EL (cell line): ENCODE results near the gene SRPK2.
"Not testable (repeated sequence)": the region's sequence is repeated elsewhere in the genome, so short reads cannot be mapped to it uniquely, and the experiment has no call there.

Experiments
- DNase-seq: peaks from one replicate; pipeline ENCODE4 v3.0.0-alpha.2; 2016

Gene SRPK2

DNA sequence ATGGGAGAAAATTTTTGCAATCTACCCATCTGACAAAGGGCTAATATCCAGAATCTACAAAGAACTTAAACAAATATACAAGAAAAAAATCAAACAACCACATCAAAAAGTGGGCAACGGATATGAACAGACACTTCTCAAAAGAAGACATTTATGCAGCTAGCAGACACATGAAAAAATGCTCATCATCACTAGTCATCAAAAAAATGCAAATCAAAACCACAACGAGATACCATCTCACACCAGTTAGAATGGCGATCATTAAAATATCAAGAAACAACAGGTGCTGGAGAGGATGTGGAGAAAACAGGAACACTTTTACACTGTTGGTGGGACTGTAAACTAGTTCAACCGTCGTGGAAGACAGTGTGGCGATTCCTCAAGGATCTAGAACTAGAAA is 88.1 kb downstream of the SRPK2 start:
- DNase-seq, result not testable (repeated sequence)

DNA sequence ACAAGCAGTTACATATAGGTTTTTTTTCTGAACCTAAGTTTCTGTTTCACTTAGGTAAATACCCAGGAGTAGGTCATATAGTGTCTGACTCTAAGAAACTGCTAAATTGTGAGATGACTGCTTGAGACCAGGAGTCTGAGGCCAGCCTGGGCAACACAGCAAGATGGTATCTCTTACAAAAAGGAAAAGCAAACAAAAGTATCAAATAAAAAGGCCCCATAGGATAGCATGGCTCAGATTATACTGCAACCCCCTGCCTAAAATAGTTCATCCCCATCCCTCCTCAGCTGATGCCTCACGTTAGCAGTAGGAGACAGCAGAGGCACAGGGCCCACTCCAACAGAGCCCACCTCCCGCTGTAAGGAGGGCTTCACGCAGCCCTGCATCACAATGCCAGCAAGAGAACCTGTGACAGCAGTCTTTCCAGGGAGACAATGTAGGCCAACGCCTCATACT is 90.3 kb downstream of the SRPK2 start:
- no peak for DNase-seq

- no peak for DNase-seq
Observed at GRCh38 chr7:105297985-105298384, 90.7 kb downstream of the SRPK2 start.

GRCh38 chr7:105297309-105297708 is 91.4 kb downstream of the SRPK2 start:
- DNase-seq, result no peak

DNA sequence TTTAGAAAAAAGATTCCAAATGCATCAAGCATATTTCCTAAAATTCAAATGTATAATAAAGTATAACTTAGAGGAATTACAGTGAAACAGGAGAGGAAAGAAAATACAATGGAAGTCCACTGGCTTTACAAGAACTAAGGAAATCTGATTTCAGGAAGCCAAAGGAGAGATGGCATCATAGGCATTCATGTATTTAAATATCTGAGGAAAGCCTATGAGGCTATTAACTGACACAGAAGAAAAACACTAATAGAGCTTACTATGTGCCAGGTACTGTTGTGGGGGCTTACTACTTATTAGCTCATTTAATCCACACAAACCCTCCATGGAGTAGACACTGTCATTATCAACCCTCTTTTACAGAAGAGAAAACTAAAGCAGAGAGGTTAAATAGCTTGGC is 92.2 kb downstream of the SRPK2 start:
- DNase-seq, result no peak

GRCh38 chr7:105295596-105296352 is 92.9 kb downstream of the SRPK2 start:
- no peak for DNase-seq

DNA sequence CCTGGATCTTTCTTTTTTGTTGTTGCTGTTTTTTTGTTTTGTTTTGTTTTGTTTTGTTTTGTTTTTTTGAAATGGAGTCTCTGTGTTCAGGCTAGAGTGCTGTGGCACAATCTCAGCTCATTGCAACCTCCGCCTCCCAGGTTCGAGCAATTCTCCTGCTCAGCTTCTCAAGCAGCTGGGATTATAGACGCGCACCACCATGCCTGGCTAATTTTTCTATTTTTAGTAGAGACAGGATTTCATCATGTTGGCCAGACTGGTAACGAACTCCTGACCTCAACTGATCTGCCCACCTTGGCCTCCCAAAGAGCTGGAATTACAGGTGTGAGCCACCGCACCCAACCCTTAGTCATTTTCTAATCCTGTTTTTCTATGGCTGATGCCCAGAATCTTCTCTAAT is 94.2 kb downstream of the SRPK2 start:
- DNase-seq, result not testable (repeated sequence)

- no peak for DNase-seq
Observed at GRCh38 chr7:105289704-105290103, 99.0 kb downstream of the SRPK2 start.

DNA sequence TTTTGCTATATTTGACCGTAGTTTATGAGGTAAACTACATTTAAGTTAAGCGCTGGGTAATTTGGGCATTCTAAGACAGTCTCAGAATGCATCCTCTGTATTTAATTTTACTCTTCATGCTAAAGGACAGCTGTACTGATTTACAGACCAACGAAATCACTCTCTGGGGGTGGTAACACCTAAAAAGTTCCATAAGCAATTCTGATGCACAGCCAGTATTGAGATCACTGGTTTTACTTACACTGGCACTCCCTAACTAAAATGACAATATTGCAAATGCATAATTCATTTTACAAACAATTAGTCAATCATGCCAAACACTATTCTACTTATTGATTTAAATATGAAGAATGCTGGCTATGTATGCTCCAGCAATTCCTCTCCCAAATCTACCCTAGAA is 102.3 kb downstream of the SRPK2 start:
- no peak for DNase-seq

DNA sequence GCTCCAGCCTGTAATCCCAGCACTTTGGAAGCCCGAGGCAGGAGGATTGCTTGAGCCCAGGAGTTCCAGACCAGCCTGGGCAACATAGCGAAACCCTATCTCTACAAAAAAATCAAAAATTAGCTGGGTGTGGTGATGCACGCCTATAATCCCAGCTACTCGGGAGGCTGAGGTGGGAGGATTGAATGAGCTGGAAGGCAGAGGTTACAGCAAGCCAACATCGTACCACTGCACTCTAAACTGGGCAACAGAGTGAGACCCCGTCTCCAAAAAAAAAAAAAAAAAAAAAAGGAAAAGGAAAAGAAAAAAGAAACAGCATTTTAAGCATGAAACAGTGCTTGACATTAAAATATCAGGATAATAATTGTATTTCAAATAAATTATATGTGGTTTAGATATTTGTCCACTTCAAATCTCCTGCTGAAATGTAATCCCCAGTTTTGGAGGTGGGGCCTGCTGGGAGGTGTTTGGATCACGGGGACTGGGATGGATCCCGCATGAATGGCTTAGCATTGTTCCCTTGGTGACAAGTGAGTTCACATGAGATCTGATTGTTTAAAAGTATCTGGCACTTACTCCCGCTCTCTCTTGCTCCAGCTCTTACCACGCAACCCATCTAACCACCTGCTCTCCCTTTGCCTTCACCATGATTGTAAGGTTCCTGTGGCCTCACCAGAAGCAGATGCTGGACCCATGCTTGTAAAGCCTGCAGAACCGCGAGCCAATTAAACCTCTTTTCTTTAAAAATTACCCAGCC is 103.4 kb downstream of the SRPK2 start:
- no peak for DNase-seq

GRCh38 chr7:105284014-105284413 is 104.7 kb downstream of the SRPK2 start:
- no peak for DNase-seq

- DNase-seq, result no peak
Observed at GRCh38 chr7:105281966-105282365, 106.8 kb downstream of the SRPK2 start.

GRCh38 chr7:105279688-105280007 is 109.1 kb downstream of the SRPK2 start:
- DNase-seq, result no peak

DNA sequence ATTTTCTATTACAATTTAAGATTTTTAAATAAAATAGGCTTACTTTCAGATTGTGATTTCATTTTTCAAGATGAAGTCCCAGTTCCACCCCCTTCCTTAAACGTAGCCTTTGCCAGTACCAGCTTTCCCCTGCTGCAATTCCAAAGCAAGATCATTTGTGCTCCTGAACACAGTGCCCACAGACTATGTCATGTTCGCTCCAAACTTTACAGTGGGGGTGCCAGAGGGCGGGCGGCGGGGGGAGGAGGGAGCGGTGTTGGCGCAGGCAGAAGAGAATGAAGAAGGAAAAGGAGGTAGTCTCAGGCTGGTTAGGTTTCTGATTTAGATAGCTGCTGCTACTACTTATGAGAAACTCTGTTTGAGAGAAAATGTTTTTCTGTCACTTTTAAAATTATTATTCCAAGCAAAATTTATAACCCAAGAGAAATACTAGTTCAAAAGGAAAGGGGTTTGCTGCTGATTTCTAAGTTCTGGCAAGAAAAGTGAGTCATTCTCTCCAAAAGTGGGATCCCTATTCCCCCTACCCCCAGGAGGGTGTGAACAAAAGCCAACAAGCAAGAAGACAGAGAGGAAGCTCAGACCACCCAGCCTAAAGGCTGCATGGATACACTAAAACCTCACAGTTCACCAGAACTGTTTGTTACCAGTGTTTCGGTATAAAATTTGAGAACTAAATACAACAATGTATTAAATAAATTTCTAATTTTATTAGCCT is 109.6 kb downstream of the SRPK2 start:
- DNase-seq, result no peak

DNA sequence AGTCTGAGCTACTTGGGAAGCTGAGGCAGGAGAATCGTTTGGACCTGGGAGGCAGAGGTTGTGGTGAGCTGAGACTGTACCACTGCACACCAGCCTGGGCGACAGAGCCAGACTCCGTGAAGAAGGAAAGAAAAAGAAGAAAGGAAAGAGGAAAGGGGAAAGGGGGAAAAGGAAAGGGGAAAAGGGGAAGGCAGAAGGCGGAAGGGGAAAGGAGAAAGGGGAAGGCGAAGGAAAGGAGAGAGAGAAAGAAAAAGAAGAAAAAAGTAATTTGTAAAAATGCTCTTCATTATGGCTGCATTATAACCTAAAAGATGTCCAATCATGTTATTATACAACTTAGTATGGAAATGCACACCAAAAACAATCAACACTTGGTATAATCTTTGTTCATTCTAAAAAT is 110.2 kb downstream of the SRPK2 start:
- DNase-seq, result no peak

DNA sequence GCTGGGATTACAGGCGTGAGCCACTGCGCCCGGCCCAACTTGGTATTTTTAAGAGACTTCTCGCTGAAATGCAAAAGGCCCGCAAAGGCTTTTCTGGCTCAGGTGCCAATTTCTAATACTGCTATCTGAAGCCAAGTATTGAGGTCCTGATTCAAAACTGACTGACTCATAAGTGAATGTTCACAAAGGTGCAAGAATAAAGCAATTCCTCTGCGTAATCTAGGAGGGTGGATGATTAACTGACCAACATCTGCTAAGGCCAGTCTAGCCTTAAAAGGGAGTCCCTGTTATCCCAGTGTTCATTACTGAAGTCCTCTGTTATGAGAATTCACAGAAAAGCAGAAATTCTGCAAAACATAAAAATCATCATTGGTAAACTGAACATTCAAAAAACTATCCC is 111.4 kb downstream of the SRPK2 start:
- no peak for DNase-seq

DNA sequence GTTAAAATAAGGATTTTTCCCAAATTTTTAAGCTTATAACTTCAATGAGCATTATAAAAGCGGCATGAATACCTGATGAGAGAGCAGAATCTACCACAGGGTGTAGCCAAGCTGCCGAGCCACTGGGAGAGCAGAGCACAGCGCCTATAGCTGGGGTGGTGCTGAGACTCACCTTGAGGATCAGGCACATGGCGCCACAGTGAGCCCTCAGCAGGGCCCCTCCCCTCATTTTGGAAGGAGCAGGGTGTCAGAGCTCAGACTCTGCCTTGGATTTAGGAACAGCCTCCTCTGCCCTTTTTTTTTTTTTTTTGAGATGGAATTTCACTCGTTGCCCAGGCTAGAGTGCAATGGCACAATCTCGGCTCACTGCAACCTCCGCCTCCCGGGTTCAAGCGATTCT is 118.6 kb downstream of the SRPK2 start:
- DNase-seq, result no peak

- no peak for DNase-seq
Observed at GRCh38 chr7:105269397-105269796, 119.3 kb downstream of the SRPK2 start.

DNA sequence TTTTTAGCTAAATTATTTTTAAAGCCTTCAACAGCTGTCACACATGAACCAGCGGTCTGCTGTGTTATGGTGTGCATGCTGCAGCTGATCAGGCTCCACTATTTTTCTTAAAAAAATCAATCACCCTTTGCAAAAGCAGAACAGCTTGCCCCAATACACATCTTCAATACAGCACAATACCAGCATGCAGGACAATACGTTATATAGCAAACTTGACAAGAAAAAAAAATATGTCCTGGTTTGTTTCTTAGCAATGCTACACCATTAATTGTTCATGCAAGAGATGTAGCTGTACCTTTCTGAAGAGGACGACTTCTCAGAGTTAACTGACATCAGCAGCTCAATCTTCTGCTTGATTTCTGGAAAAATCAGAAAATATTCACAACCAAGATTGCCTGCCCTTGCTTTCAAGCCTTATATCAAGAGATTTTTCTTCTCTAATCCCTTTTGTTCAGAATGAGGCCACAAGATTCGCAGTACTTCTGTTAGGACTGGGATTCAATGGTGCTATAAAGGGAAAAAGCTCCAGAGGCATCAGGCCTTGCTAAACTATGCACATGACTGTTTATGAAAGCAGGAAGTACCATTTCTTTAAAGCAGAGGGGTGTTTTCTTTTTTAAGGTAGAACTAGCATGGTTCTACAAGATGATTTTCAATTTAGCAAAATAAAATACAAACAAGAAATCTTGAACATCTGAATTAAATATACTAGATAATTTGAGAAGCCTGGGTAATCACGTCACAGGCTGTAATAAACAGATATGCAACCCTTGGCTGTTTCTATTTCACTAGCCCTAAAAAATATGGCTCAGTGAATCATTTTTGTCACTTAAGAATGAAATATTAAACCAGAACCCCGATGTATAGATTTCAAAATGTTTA is 120.0 kb downstream of the SRPK2 start:
- peak; percentile 55 for DNase-seq

GRCh38 chr7:105268056-105268455 is 120.7 kb downstream of the SRPK2 start:
- DNase-seq, result peak; percentile 70

GRCh38 chr7:105267244-105267643 is 121.5 kb downstream of the SRPK2 start:
- no peak for DNase-seq

GRCh38 chr7:105264707-105265106 is 124.0 kb downstream of the SRPK2 start:
- DNase-seq, result no peak

DNA sequence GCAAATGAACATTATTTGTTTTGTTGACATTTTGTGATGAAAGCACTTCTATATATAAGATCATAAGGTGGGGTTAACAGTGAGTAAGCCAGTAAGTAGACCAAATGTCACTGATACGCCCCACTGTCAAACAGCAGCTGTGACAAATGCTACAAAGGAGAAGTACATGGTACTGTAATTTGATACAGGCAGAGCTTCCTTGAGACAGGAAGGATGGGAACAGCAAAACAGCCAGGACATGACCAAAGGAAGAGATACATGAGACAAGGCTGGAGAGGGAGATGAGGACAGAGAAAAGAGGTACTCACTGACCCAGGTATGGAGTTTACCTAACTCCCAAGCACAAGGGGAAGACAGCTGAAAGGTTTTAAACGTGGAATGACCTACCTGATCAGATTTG is 127.0 kb downstream of the SRPK2 start:
- peak; percentile 8 for DNase-seq
